IgD-negative memory B cell (primary cell): ENCODE measurements around the gene NOVA1. TPM values are rescaled to one million over a fixed set of nuclear protein-coding genes. Genes with fewer than 3 reads are reported as not detected.

Experiments used
- H3K27ac Mint-ChIP-seq, 3 donors: one replicate each; pipeline ENCODE4 v1.8.0; 2020 to 2022; ENCODE audit warnings: mild to moderate bottlenecking in 3 of 3, mixed read lengths in 3 of 3, moderate library complexity in 1 of 3
- H3K27me3 Mint-ChIP-seq: one replicate; pipeline ENCODE4 v1.8.0; 2021; ENCODE audit warnings: mixed read lengths
- H3K36me3 Mint-ChIP-seq: one replicate; pipeline ENCODE4 v1.8.0; 2020; ENCODE audit warnings: mild to moderate bottlenecking, mixed read lengths
- H3K4me1 Mint-ChIP-seq, 3 donors: one replicate each; pipeline ENCODE4 v1.8.0; 2020 to 2022; ENCODE audit warnings: mixed read lengths in 3 of 3, mild to moderate bottlenecking in 1 of 3
- H3K4me3 Mint-ChIP-seq, 4 donors: one replicate each; pipeline ENCODE4 v1.8.0; 2020 to 2022; ENCODE audit warnings: mild to moderate bottlenecking in 4 of 4, mixed read lengths in 4 of 4, moderate library complexity in 3 of 4
- H3K9me3 Mint-ChIP-seq, 3 donors: one replicate each; pipeline ENCODE4 v1.8.0; 2020 to 2021; ENCODE audit warnings: mixed read lengths in 3 of 3, mild to moderate bottlenecking in 1 of 3
- polyA plus RNA-seq: library from polyadenylated mRNA; unstranded; fragments of 300-500 nt; fragmentation: Illumina TruSeq; gene quantifications from one replicate; pipeline ENCODE4 v1.2.3, GENCODE V29; 2021

The NOVA1 gene
- polyA plus RNA-seq, 1 donor from 2014 or later, result not detected

GRCh38 chr14:26528415-26529182, 69.2 kb downstream of the NOVA1 start:
- H3K9me3 Mint-ChIP-seq, result peaks cover 0 to 10% (median 0%) of the 10 kb centered on the region in 3 donors
- no peaks in the 10 kb centered on the region for H3K36me3 Mint-ChIP-seq
- H3K27me3 Mint-ChIP-seq, result no peaks in the 10 kb centered on the region
- no peak overlapping the region for H3K27ac Mint-ChIP-seq
- no peaks in the 10 kb centered on the region for H3K4me1 Mint-ChIP-seq
- H3K4me3 Mint-ChIP-seq, result no peak overlapping the region

- Mint-ChIP-seq H3K36me3 (no peaks in the 10 kb centered on the region), H3K9me3 (peaks cover 0 to 18% (median 2%) of the 10 kb centered on the region in 3 donors), H3K4me1 (no peaks in the 10 kb centered on the region), H3K27ac (no peak overlapping the region), H3K4me3 (no peak overlapping the region), H3K27me3 (no peaks in the 10 kb centered on the region)
Observed at GRCh38 chr14:26527095-26527494, 70.7 kb downstream of the NOVA1 start.

- Mint-ChIP-seq H3K4me3 (no peak overlapping the region), H3K27me3 (no peaks in the 10 kb centered on the region), H3K4me1 (no peaks in the 10 kb centered on the region), H3K36me3 (no peaks in the 10 kb centered on the region), H3K9me3 (peaks cover 0 to 15% (median 2%) of the 10 kb centered on the region in 3 donors), H3K27ac (no peak overlapping the region)
Observed at GRCh38 chr14:26526137-26526536, 71.7 kb downstream of the NOVA1 start.

GRCh38 chr14:26525085-26525484, 72.7 kb downstream of the NOVA1 start:
- H3K9me3 Mint-ChIP-seq, result peaks cover 0 to 15% (median 2%) of the 10 kb centered on the region in 3 donors
- H3K36me3 Mint-ChIP-seq, result no peaks in the 10 kb centered on the region

GRCh38 chr14:26522967-26523366, 74.9 kb downstream of the NOVA1 start:
- no peaks in the 10 kb centered on the region for H3K36me3 Mint-ChIP-seq
- H3K4me3 Mint-ChIP-seq, result no peak overlapping the region
- H3K9me3 Mint-ChIP-seq, result peaks cover 0 to 15% (median 2%) of the 10 kb centered on the region in 3 donors
- no peaks in the 10 kb centered on the region for H3K27me3 Mint-ChIP-seq
- H3K4me1 Mint-ChIP-seq, result no peaks in the 10 kb centered on the region
- H3K27ac Mint-ChIP-seq, result no peak overlapping the region

More at GRCh38 chr14:26525085-26525484, 72.7 kb downstream of the NOVA1 start:
- no peaks in the 10 kb centered on the region for H3K27me3 Mint-ChIP-seq
- no peak overlapping the region for H3K27ac Mint-ChIP-seq
- no peaks in the 10 kb centered on the region for H3K4me1 Mint-ChIP-seq
- no peak overlapping the region for H3K4me3 Mint-ChIP-seq

GRCh38 chr14:26517771-26518170, 80.1 kb downstream of the NOVA1 start:
- H3K27ac Mint-ChIP-seq, result no peak overlapping the region
- peaks cover 0 to 9% (median under 1%) of the 10 kb centered on the region in 3 donors for H3K9me3 Mint-ChIP-seq
- no peaks in the 10 kb centered on the region for H3K4me1 Mint-ChIP-seq
- H3K4me3 Mint-ChIP-seq, result no peak overlapping the region
- H3K36me3 Mint-ChIP-seq, result no peaks in the 10 kb centered on the region
- H3K27me3 Mint-ChIP-seq, result no peaks in the 10 kb centered on the region

GRCh38 chr14:26500028-26500427, 97.8 kb downstream of the NOVA1 start:
- Mint-ChIP-seq H3K9me3 (peaks cover 0 to 3% (median 1%) of the 10 kb centered on the region in 3 donors), H3K4me1 (no peaks in the 10 kb centered on the region), H3K4me3 (no peak overlapping the region), H3K27ac (no peak overlapping the region), H3K27me3 (no peaks in the 10 kb centered on the region), H3K36me3 (no peaks in the 10 kb centered on the region)

- Mint-ChIP-seq H3K36me3 (no peaks in the 10 kb centered on the region), H3K27me3 (no peaks in the 10 kb centered on the region), H3K4me3 (no peak overlapping the region), H3K27ac (no peak overlapping the region), H3K4me1 (no peaks in the 10 kb centered on the region), H3K9me3 (peaks cover 0 to 3% (median 1%) of the 10 kb centered on the region in 3 donors)
Observed at GRCh38 chr14:26499546-26499945, 98.3 kb downstream of the NOVA1 start.

- H3K4me3 Mint-ChIP-seq, result no peak overlapping the region
- no peaks in the 10 kb centered on the region for H3K27me3 Mint-ChIP-seq
- H3K36me3 Mint-ChIP-seq, result no peaks in the 10 kb centered on the region
- no peak overlapping the region for H3K27ac Mint-ChIP-seq
- peaks cover 0 to 2% (median 0%) of the 10 kb centered on the region in 3 donors for H3K4me1 Mint-ChIP-seq
- peaks cover 0 to 8% (median 6%) of the 10 kb centered on the region in 3 donors for H3K9me3 Mint-ChIP-seq
Observed at GRCh38 chr14:26486922-26487321, 110.9 kb downstream of the NOVA1 start.

- H3K4me1 Mint-ChIP-seq, result peaks cover 0 to 2% (median 0%) of the 10 kb centered on the region in 3 donors
- peaks cover 4 to 6% (median 6%) of the 10 kb centered on the region in 3 donors for H3K9me3 Mint-ChIP-seq
- H3K27me3 Mint-ChIP-seq, result no peaks in the 10 kb centered on the region
- H3K4me3 Mint-ChIP-seq, result no peak overlapping the region
- H3K36me3 Mint-ChIP-seq, result no peaks in the 10 kb centered on the region
- no peak overlapping the region for H3K27ac Mint-ChIP-seq
Observed at GRCh38 chr14:26484562-26484961, 113.3 kb downstream of the NOVA1 start.

- Mint-ChIP-seq H3K27ac (no peak overlapping the region), H3K4me3 (no peak overlapping the region), H3K27me3 (no peaks in the 10 kb centered on the region), H3K4me1 (no peaks in the 10 kb centered on the region), H3K9me3 (peaks cover 0 to 6% (median 6%) of the 10 kb centered on the region in 3 donors), H3K36me3 (no peaks in the 10 kb centered on the region)
Observed at GRCh38 chr14:26478967-26479366, 118.9 kb downstream of the NOVA1 start.

GRCh38 chr14:26466862-26467261, 131.0 kb downstream of the NOVA1 start:
- Mint-ChIP-seq H3K27ac (no peak overlapping the region), H3K27me3 (no peaks in the 10 kb centered on the region), H3K9me3 (peaks cover 2 to 19% (median 7%) of the 10 kb centered on the region in 3 donors), H3K4me1 (no peaks in the 10 kb centered on the region), H3K36me3 (no peaks in the 10 kb centered on the region), H3K4me3 (no peak overlapping the region)

GRCh38 chr14:26463136-26463535, 134.7 kb downstream of the NOVA1 start:
- H3K4me3 Mint-ChIP-seq, result no peak overlapping the region
- H3K4me1 Mint-ChIP-seq, result no peaks in the 10 kb centered on the region
- no peaks in the 10 kb centered on the region for H3K27me3 Mint-ChIP-seq
- peaks cover 2 to 19% (median 7%) of the 10 kb centered on the region in 3 donors for H3K9me3 Mint-ChIP-seq
- H3K36me3 Mint-ChIP-seq, result no peaks in the 10 kb centered on the region
- H3K27ac Mint-ChIP-seq, result no peak overlapping the region

- H3K4me1 Mint-ChIP-seq, result no peaks in the 10 kb centered on the region
- H3K9me3 Mint-ChIP-seq, result peaks cover 2 to 9% (median 4%) of the 10 kb centered on the region in 3 donors
- no peaks in the 10 kb centered on the region for H3K27me3 Mint-ChIP-seq
- H3K27ac Mint-ChIP-seq, result no peak overlapping the region
- no peak overlapping the region for H3K4me3 Mint-ChIP-seq
- H3K36me3 Mint-ChIP-seq, result no peaks in the 10 kb centered on the region
Observed at GRCh38 chr14:26454105-26454504, 143.7 kb downstream of the NOVA1 start.

GRCh38 chr14:26448181-26448855, 149.5 kb downstream of the NOVA1 start:
- peaks cover 2 to 13% (median 3%) of the 10 kb centered on the region in 3 donors for H3K9me3 Mint-ChIP-seq
- no peaks in the 10 kb centered on the region for H3K27me3 Mint-ChIP-seq
- H3K36me3 Mint-ChIP-seq, result no peaks in the 10 kb centered on the region
- H3K27ac Mint-ChIP-seq, result no peak overlapping the region
- H3K4me3 Mint-ChIP-seq, result no peak overlapping the region
- peaks cover 0 to 3% (median 0%) of the 10 kb centered on the region in 3 donors for H3K4me1 Mint-ChIP-seq
